C1 segment of cervical spinal cord (tissue), 14 donors: Measurements from ENCODE around the gene GOLGA8K.
"Not testable (repeated sequence)": the region's sequence is repeated elsewhere in the genome, so short reads cannot be mapped to it uniquely, and the experiment has no call there.

ENCODE experiments used
- DNase-seq, 14 donors: peaks; one replicate each; lab custom pipeline; 2025; lab: John Stamatoyannopoulos, UW

The GOLGA8K gene

DNA sequence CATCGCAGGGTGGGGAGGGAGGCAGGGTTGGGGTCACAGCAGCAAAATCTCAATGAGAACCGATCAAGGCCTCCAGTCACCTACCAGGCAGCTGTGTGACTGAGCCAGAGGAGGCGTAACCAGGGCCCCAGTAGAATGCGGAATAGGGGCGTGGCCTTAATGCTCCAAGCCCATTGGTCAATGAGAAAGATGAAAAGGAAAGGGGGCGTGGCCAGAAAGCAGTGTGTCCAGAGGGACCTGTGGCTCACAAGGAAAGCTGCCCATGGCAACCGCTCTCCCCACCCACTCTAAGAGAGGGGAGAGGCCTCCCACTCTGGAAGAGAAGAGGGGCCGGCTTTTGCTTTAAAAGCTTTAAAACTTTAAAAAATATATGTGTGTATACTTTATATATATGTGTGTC is at the start of gene GOLGA8K:
Gene GOLGA8K (minus strand): TSS at position 101 of the 400 bp plus-strand sequence. CDS start 98 bp downstream, at position 3.
- not testable (repeated sequence) for DNase-seq

- not testable (repeated sequence) for DNase-seq
Observed at GRCh38 chr15:32440445-32440977, 37.4 kb upstream of the GOLGA8K start.

- not testable (repeated sequence) for DNase-seq
Observed at GRCh38 chr15:32434102-32434963, 31.2 kb upstream of the GOLGA8K start.

DNA sequence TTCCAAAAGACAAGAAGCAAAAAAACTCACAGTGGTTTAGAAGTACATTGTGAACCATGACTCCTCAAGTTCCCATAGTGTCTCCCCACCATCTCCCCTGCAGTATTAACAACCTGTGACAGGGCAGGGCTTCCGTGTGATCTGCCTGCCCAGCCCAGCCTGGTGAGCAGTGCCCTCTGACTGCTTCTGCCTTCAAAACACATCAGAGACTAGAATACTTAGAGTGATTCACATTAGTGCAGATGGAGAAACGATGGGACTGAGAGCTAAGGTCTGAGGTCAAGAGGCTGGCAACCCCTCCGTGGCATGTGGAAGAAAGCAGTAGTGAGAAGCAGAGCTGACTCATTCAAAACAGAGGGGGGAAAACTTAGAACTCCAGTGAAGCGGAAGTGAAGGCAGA is 24.5 kb upstream of the GOLGA8K start:
- not testable (repeated sequence) for DNase-seq

GRCh38 chr15:32426511-32426910 is 23.4 kb upstream of the GOLGA8K start:
- not testable (repeated sequence) for DNase-seq

- not testable (repeated sequence) for DNase-seq
Observed at GRCh38 chr15:32407903-32408302, 4.8 kb upstream of the GOLGA8K start.

- not testable (repeated sequence) for DNase-seq
Observed at GRCh38 chr15:32396522-32396921, 6.6 kb downstream of the GOLGA8K start.

DNA sequence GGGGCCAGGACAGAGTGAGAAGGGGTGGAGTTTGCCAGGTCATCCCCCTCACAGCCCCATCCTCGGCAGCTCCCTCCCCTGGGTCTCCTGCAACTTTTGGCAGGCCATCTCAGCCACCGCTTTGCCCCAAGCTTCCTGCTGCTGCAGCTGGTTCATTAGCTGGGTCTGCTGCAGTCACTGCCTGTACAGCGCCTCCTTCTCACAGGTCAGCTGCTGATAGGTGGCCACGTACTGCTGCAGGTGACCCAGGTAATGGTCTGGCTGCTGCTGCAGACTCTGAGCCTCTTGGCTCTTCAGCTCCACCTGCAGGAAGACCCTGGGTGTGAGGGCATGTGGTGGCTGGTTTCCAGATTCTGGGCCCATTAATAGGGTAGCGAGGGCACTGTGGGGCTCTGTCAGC is 8.3 kb downstream of the GOLGA8K start:
- DNase-seq = not testable (repeated sequence)

DNA sequence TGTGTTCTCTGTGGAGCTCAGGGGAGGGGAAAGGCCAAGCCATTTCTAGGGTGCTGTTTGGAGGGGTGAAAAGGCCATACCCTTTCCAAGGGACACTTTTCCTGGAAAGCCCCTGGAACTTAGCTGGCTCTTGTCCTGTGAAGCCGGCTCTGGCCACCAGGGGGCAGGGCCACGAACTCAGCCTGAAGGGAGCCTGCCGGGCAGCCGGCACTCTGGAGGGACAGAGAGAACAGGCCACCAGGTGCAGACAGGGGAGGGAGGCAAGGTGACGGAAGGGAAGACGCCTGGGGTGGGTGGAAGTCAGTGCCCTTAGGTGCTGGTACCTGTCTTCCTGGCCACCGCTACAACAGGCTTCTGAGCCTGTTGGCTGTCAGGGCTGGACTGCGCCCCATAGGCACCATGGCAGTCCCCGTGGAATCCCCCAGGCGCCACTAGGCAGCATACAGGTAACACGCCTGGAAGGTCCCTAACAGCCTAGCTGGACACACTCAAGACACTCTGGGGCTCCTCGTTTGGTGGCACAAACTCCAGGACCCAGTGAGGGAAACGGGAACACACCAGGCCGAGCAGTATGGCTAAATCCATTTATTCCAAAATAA is 14.9 kb downstream of the GOLGA8K start:
- DNase-seq = not testable (repeated sequence)

- DNase-seq = not testable (repeated sequence)
Observed at GRCh38 chr15:32385823-32386495, 17.1 kb downstream of the GOLGA8K start.

- DNase-seq = not testable (repeated sequence)
Observed at GRCh38 chr15:32374185-32374584, 28.9 kb downstream of the GOLGA8K start.

DNA sequence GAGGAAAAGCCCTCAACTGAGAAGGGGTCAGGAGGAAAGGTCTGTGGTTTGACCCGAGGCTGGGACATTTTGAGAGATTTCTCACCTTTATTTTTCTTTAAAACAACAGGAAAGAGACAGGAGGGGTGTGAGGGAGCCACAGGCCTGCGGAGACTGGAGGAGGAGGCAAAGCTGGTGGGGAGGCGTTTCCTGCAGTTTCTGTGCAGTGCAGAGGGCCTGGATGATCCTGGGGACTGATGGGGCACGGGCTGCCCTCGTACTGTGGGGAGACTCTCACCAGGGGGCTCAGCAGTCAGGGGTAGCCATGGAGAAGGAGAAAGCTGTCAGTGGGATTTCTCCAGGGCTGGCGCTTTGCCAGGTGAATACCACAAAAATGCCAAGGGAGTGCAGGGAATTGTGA is 29.4 kb downstream of the GOLGA8K start:
- not testable (repeated sequence) for DNase-seq

GRCh38 chr15:32372075-32372474 is 31.0 kb downstream of the GOLGA8K start:
- not testable (repeated sequence) for DNase-seq

DNA sequence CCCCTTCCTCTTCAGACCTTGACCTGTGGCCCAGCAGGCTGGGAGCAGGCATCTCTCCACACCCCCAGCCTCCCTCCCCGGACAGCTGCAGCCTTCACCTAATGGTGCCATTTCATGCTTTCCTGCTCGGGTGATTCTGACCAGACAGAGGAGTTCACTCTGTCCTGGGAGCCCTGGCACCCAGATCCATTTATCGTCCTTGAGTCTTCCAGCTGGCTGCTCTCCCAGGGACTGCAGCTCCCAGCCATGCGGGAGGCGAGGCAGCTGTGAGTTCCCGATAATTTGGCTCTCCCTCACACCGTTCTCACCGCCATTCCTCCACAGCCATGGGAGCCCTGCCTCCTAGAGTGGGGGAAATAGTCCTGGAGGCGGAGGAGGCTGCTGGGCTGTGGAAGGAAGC is 32.6 kb downstream of the GOLGA8K start:
- not testable (repeated sequence) for DNase-seq

- not testable (repeated sequence) for DNase-seq
Observed at GRCh38 chr15:32370064-32370463, 33.0 kb downstream of the GOLGA8K start.

DNA sequence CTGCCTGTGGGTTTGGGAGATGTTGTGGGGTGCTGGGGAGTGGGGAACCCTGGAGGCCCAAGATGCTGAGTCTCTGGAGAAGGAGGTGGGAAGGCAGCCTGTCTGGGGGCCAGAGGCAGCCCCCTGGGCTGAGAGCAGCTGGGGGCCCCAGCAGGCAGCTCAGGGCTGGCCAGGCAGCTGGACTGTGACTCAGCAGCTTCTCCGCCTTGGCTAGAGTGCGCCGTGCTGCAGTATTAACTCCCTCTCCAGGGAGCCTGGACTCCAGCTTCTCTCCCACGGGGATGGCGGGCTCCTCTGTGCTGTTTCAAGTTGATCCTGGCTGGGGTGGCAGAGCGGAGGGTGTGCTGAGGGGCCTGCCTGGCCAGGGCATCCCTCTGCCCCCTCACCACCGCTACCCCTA is 36.6 kb downstream of the GOLGA8K start:
- DNase-seq = not testable (repeated sequence)

- DNase-seq = not testable (repeated sequence)
Observed at GRCh38 chr15:32365955-32366354, 37.1 kb downstream of the GOLGA8K start.

DNA sequence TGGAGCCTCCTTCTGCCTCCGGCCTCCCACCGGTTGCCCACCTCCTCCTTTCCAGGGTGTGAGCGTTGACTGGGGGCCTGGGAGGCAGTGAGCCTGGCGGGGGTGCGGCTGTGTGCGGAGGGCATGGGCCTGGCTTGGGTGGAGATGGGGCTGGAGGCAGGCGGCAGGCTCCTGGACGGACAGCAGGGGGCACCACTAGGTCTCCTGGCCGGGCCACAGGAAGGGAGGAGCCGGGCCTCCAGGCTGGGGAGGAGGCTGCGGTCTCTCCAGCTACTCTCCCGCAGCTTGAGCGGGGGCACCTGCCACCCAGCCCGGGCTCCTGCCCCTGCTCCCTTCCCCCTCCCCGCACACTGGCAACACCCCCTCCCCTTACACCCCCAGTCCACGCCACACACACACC is 38.1 kb downstream of the GOLGA8K start:
- not testable (repeated sequence) for DNase-seq

GRCh38 chr15:32363449-32363848 is 39.6 kb downstream of the GOLGA8K start:
- DNase-seq = not testable (repeated sequence)

- not testable (repeated sequence) for DNase-seq
Observed at GRCh38 chr15:32361662-32362061, 41.4 kb downstream of the GOLGA8K start.

DNA sequence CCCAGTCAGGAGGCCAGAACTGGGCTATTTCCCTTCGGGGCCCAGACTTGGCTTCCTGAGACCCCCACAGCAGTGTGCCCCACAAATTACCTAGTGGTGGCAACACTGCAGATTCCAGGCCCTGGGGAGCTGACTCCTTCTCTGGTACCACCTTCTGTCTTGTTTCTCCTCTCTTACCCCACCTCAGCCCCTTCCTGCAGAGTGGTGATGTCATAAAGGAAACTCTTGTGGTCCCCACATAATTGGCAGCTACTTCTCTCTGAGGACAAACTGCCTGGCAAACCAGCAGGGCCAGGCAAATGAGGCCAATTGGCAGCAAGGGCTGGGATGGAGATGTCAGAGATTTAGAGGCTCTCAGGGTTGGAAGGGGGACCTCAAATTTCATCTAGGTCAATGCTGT is 44.6 kb downstream of the GOLGA8K start:
- DNase-seq = not testable (repeated sequence)

DNA sequence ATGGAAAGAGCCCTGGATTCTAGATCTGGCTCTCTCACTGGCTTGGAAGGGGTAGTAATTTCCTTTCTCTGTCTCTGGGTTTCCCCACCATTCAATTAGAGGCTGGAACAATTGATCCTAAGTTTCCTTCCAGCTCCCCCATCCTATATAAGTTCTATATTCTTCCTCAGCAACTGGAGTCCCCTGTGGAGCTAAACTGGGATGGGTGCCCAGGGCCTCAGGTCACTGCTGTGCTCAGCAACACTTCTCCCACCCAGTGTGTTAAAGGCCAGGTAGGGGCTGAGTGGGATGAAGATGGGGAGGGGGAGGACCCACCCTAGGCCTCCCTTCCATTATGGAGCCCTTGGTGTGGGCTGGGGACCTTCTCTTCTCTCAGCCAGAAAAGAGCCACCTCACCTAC is 46.2 kb downstream of the GOLGA8K start:
- not testable (repeated sequence) for DNase-seq
